RPMI8226 (cell line): ENCODE results near the gene FCN2.
A peak's percentile ranks its signal among the peaks of the same experiment; 100 is the strongest.

ENCODE experiments used
- DNase-seq: peaks from one replicate; pipeline ENCODE4 v3.0.0-alpha.2; 2015

The FCN2 gene

GRCh38 chr9:134889386-134890154, 9.0 kb downstream of the FCN2 start:
- DNase-seq: no peak

GRCh38 chr9:134890155-134890495, 9.5 kb downstream of the FCN2 start:
- DNase-seq: no peak

GRCh38 chr9:134891053-134891452, 10.4 kb downstream of the FCN2 start:
- no peak for DNase-seq

- DNase-seq: no peak
These were observed 11.1 kb downstream of the FCN2 start for GRCh38 chr9:134891713-134892112.

- DNase-seq: no peak
These were observed 11.6 kb downstream of the FCN2 start for GRCh38 chr9:134892221-134892620.

GRCh38 chr9:134892820-134893420, 12.3 kb downstream of the FCN2 start:
- no peak for DNase-seq

GRCh38 chr9:134894136-134894860, 13.7 kb downstream of the FCN2 start:
- DNase-seq: no peak

- no peak for DNase-seq
These were observed 14.5 kb downstream of the FCN2 start for GRCh38 chr9:134895097-134895496.

GRCh38 chr9:134895567-134895907, 14.9 kb downstream of the FCN2 start:
- DNase-seq: no peak

- DNase-seq: peak; percentile 97
These were observed 15.6 kb downstream of the FCN2 start for GRCh38 chr9:134895908-134896833.

GRCh38 chr9:134896834-134897583, 16.4 kb downstream of the FCN2 start:
- peak; percentile 95 for DNase-seq

GRCh38 chr9:134897584-134898170, 17.1 kb downstream of the FCN2 start:
- peak; percentile 95 for DNase-seq

GRCh38 chr9:134898319-134898718, 17.7 kb downstream of the FCN2 start:
- DNase-seq: peak; percentile 22

GRCh38 chr9:134899168-134899567, 18.6 kb downstream of the FCN2 start:
- no peak for DNase-seq

GRCh38 chr9:134899818-134900217, 19.2 kb downstream of the FCN2 start:
- DNase-seq: peak; percentile 63

GRCh38 chr9:134902936-134903335, 22.3 kb downstream of the FCN2 start:
- peak; percentile 33 for DNase-seq

- no peak for DNase-seq
These were observed 28.1 kb downstream of the FCN2 start for GRCh38 chr9:134908524-134909309.

- no peak for DNase-seq
These were observed 29.2 kb downstream of the FCN2 start for GRCh38 chr9:134909511-134910481.

- DNase-seq: no peak
These were observed 31.7 kb downstream of the FCN2 start for GRCh38 chr9:134912126-134912840.
